Immature natural killer cell (primary cell): ENCODE results near the gene CD99. TPM values are rescaled to one million over a fixed set of nuclear protein-coding genes. Genes with fewer than 3 reads are reported as not detected.
"Not testable (repeated sequence)": the region's sequence is repeated elsewhere in the genome, so short reads cannot be mapped to it uniquely, and the experiment has no call there.

Experiments used
- DNase-seq, 3 donors: peaks; one replicate each; pipeline ENCODE4 v3.0.0; 2022; ENCODE audit warnings: mixed read lengths in 1 of 3
- H3K27ac Mint-ChIP-seq, 6 donors: one replicate each; pipeline ENCODE4 v1.8.0; 2020; ENCODE audit warnings: mixed read lengths in 6 of 6, mild to moderate bottlenecking in 5 of 6, inconsistent platforms in 4 of 6, moderate library complexity in 3 of 6
- H3K27me3 Mint-ChIP-seq, 3 donors: one replicate each; pipeline ENCODE4 v1.8.0; 2020 to 2021; ENCODE audit warnings: low read depth in 3 of 3, mild to moderate bottlenecking in 3 of 3, mixed read lengths in 3 of 3, moderate library complexity in 3 of 3, inconsistent platforms in 1 of 3
- H3K36me3 Mint-ChIP-seq, 3 donors: one replicate each; pipeline ENCODE4 v1.8.0; 2020; ENCODE audit warnings: mixed read lengths in 3 of 3, inconsistent platforms in 2 of 3, mild to moderate bottlenecking in 2 of 3
- H3K4me1 Mint-ChIP-seq, 2 donors: one replicate each; pipeline ENCODE4 v1.8.0; 2020; ENCODE audit warnings: inconsistent platforms in 2 of 2, mild to moderate bottlenecking in 2 of 2, mixed read lengths in 2 of 2, moderate library complexity in 1 of 2
- H3K4me3 Mint-ChIP-seq, 5 donors: one replicate each; pipeline ENCODE4 v1.8.0; 2020; ENCODE audit warnings: mild to moderate bottlenecking in 5 of 5, mixed read lengths in 5 of 5, inconsistent platforms in 3 of 5, moderate library complexity in 3 of 5
- H3K9me3 Mint-ChIP-seq, 6 donors: one replicate each; pipeline ENCODE4 v1.8.0; 2020; ENCODE audit warnings: mild to moderate bottlenecking in 6 of 6, mixed read lengths in 6 of 6, inconsistent platforms in 4 of 6, moderate library complexity in 3 of 6
- polyA plus RNA-seq, 3 donors: library from polyadenylated mRNA; unstranded; fragments of 300-500 nt; fragmentation: Illumina TruSeq; gene quantifications; one replicate each; pipeline ENCODE4 v1.2.3, GENCODE V29; 2021

CD99 gene
- polyA plus RNA-seq, 3 donors from 2014 or later, result 479 to 672 (median 543) TPM

DNA sequence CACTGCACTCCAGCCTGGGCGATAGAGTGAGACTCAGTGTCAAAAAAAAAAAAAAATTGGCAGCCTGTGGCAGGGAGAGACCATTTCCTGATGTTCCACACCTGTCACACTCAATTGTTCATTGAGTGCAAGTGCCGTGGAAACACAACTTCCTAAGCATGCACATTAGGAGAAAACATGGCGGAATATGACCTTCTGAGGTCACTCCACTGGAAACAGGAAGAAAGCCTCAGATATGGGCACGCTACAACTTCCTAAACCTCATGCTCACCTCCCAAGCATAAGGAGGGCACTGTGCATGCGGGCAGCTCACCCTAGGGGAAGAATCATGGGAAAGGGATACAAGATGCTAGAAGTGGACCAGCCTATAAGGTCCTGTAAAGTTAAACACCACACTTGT is 28.5 kb upstream of the CD99 start:
- no peaks in the 10 kb centered on the region for H3K36me3 Mint-ChIP-seq
- H3K4me1 Mint-ChIP-seq, result no peaks in the 10 kb centered on the region
- H3K27ac Mint-ChIP-seq, result no peak overlapping the region
- no peak overlapping the region for H3K4me3 Mint-ChIP-seq
- DNase-seq, result no peak
- H3K27me3 Mint-ChIP-seq, result peaks cover 0 to 2% (median 1%) of the 10 kb centered on the region in 3 donors
- no peaks in the 10 kb centered on the region for H3K9me3 Mint-ChIP-seq

DNA sequence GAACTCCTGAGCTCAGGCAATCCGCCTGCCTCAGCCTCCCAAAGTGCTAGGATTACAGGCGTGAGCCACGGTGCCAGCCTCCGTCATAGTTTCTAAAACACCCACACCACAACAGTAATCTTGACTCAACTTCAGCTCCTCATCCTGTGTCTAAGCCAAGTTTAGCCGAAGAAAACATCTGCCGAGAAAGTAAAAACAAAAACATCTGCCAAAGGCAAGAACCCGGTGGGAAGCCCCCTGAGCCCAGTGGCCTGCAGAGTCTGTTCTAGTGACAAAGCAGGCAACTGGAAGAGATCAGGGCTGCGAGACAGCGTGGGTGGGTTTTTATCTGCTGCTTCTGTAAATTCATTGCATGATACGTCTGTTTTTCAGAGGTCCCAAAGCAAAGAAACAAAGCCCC is 26.6 kb upstream of the CD99 start:
- no peaks in the 10 kb centered on the region for H3K4me1 Mint-ChIP-seq
- peaks cover 0 to 2% (median 1%) of the 10 kb centered on the region in 3 donors for H3K27me3 Mint-ChIP-seq
- DNase-seq, result no peak
- H3K4me3 Mint-ChIP-seq, result no peak overlapping the region
- no peaks in the 10 kb centered on the region for H3K9me3 Mint-ChIP-seq
- peaks cover 0 to 3% (median 0%) of the 10 kb centered on the region in 3 donors for H3K36me3 Mint-ChIP-seq
- no peak overlapping the region for H3K27ac Mint-ChIP-seq

DNA sequence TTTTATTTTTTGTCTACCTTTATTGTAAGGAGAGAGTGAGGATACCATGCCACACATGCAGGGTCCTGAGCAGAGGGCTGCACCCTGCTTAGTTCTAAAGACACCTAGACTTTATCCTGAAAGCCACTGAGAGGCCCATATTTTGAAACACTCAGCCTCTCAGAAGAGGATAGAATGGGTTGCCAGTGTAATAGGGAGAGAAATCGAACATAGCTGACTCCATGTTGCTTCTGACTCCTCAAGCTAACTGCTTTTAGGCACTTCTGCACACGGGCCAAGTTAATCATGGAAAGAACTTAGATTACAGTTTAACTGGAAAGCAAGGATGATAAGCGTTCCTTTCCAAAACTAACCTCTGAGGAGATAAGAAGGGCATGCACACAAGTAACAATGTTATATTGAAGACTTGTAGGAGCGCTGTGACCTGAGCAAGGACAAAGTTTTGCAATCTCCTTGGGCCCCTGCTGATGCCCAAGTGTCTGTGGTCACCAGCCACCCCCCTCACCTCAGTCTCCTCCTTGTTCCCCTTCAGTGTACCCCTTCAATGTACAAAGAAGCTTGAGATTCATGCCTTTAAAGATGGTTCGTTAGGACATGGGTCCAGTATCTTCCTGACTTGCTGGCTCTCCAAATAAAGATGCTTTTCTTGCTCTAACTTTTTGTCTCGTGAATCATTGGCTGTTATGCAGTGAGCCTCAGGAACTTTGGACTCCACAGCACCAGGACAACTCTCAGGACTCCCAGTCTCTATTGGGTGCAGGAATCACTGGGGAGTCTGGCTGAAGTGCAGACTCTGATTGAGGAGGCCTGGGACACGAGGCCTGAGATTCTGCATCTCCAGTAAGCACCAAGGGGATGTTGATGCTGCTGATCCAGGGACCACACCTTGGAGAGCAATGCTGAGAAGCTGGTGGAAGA is 25.4 kb upstream of the CD99 start:
- Mint-ChIP-seq H3K36me3 (peaks cover 0 to 3% (median 0%) of the 10 kb centered on the region in 3 donors), H3K4me1 (no peaks in the 10 kb centered on the region), H3K27me3 (peaks cover 0 to 2% (median 1%) of the 10 kb centered on the region in 3 donors), H3K27ac (peak overlapping the region in 1 of 6 donors; percentile 25), H3K9me3 (no peaks in the 10 kb centered on the region), H3K4me3 (no peak overlapping the region)
- no peak for DNase-seq

DNA sequence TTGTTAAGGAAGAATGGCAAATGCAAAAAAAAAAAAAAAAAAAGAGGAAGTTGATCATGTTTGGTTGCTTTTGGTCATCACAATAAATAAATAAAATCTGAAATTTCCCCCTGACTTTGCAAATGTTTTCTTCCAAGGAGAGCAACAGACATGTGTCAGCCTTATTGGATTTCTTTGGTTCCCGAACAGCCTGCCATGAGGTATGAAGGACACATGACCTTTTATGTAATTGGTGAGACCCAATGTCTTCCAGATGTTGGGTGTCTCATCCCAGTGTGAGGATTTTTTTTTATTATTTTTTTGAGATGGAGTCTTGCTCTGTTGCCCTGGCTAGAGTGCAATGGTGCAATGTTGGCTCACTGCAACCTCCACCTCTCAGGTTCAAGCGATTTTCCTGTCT is 24.6 kb upstream of the CD99 start:
- no peak for DNase-seq
- H3K27me3 Mint-ChIP-seq, result peaks cover 0 to 2% (median 1%) of the 10 kb centered on the region in 3 donors
- no peak overlapping the region for H3K4me3 Mint-ChIP-seq
- no peaks in the 10 kb centered on the region for H3K9me3 Mint-ChIP-seq
- H3K27ac Mint-ChIP-seq, result no peak overlapping the region
- peaks cover 0 to 3% (median 0%) of the 10 kb centered on the region in 3 donors for H3K36me3 Mint-ChIP-seq
- no peaks in the 10 kb centered on the region for H3K4me1 Mint-ChIP-seq

DNA sequence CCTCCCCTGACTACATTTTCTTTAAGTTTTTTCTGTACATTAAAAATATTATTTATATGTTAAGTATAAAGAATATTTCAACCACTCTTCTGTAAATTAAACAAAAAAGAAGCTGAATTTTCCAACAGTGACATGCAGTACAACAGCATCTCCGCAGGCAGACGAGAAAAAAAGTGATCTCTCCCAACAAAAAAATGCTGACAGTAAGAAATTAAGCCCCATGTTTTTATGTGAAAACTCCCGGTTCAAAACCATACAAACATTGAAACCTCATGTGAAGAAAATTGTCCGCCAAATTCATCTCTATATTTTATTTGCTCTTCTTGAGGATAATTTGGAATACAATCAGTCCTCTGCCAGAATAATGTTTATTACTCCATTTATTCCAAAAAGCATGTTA is 20.1 kb upstream of the CD99 start:
- Mint-ChIP-seq H3K36me3 (peaks cover 0 to 8% (median 0%) of the 10 kb centered on the region in 3 donors), H3K4me1 (no peaks in the 10 kb centered on the region), H3K27ac (no peak overlapping the region), H3K27me3 (peaks cover 0 to 2% (median 0%) of the 10 kb centered on the region in 3 donors), H3K4me3 (no peak overlapping the region), H3K9me3 (no peaks in the 10 kb centered on the region)
- DNase-seq, result no peak

DNA sequence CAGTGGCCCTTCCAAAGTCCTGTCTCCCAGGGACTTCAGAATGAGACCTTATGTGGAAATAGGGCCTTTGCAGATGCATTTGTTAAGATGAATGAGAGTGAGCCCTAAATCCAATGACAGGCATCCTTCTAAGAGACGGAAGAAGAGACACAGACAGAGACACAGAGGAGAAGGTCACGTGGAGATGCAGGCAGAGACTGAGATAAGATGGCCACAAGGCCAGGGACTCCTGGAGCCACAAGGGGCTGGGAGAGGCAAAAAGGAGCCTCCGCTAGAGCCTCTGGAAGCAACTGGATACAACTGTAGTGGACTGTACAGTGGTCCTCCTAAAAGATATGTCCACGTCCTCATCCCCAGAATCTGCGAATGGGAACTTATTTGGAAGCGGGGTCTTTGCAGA is 19.0 kb upstream of the CD99 start:
- no peak for DNase-seq
- H3K4me1 Mint-ChIP-seq, result no peaks in the 10 kb centered on the region
- H3K4me3 Mint-ChIP-seq, result no peak overlapping the region
- H3K36me3 Mint-ChIP-seq, result peaks cover 0 to 8% (median 0%) of the 10 kb centered on the region in 3 donors
- no peaks in the 10 kb centered on the region for H3K9me3 Mint-ChIP-seq
- H3K27me3 Mint-ChIP-seq, result no peaks in the 10 kb centered on the region
- no peak overlapping the region for H3K27ac Mint-ChIP-seq

DNA sequence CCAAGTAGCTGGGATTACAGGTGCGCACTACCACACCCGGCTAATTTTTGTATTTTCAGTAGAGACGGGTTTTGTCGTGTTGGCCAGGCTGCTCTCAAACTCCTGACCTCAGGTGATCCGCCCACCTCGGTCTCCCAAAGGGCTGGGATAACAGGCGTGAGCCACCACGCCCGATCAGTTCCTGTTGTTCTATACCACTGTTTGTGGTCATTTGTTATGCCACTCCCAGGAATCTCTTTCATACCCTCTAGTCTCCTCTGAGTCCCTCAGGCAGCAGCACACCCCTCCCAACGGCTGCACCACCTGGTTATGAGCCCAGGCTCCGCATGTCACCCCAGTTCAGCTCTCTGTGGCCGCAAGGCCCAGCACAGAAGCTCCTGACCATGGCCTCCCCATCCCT is 17.5 kb upstream of the CD99 start:
- peaks cover 0 to 8% (median 0%) of the 10 kb centered on the region in 3 donors for H3K36me3 Mint-ChIP-seq
- H3K9me3 Mint-ChIP-seq, result no peaks in the 10 kb centered on the region
- no peaks in the 10 kb centered on the region for H3K27me3 Mint-ChIP-seq
- H3K4me3 Mint-ChIP-seq, result no peak overlapping the region
- H3K4me1 Mint-ChIP-seq, result no peaks in the 10 kb centered on the region
- DNase-seq, result no peak
- H3K27ac Mint-ChIP-seq, result no peak overlapping the region

DNA sequence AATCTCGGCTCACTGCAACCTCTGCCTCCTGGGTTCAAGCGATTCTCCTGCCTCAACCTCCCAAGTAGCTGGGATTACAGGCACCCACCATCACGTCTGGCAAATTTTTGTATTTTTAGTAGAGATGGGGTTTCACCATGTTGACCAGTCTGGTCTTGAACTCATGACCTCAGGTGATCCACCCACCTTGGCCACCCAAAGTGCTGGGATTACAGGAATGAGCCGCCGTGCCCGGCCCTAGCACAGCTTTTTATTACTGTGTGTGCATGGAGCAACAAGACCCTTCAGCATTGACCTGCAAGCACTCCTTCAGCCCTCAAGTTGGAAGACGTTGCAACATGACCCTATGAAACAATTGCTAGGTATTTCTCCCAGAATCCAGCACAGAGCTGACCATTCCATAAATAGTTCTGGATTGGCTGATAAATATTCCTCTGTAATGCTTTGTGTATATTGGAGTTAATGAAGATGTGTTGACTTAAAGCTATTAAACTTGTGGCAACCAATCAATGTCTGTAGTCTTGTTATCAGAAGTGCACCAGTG is 15.4 kb upstream of the CD99 start:
- H3K4me3 Mint-ChIP-seq, H3K4me1 Mint-ChIP-seq, H3K36me3 Mint-ChIP-seq, H3K27ac Mint-ChIP-seq, H3K9me3 Mint-ChIP-seq, DNase-seq, H3K27me3 Mint-ChIP-seq: not testable (repeated sequence)

DNA sequence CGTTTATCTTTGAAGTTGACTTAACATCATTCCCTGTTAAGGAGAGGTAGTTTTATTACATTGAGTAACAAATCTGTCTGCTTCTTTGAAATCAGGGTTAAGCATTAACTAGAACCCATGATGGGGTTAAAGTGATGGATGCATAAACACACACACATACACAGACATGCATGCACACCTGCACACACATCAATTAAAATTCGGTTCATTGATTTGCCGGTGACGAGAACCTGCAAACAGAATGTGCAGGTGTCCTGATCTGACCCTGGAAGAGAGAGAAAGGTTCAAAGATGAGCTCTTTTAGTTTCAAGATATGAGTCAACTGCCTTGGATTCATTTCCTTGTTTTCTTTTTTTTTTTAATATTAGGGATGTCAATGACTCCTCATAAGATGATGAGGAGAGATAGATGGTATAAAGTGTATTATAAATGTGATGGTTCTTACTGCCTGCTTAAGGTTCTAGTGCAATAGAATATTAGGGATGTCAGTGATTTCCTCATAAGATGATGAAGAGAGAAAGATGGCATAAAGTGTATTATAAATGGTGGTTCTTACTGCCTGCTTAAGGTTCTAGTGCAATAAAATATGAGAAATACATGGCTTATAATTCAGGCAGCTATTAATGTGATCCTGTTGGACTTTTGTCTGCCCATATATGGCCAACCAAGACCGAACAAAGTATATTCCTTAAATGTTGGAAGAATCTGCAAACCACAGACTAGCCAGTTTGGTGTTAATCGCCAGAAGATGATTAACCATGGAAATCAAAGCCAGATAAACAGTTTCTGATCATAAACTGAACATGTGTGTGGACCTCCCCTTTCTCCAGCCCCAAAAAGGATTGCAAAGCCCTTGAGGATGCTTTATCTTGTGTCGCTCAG is 14.1 kb upstream of the CD99 start:
- H3K4me1 Mint-ChIP-seq, result no peaks in the 10 kb centered on the region
- H3K9me3 Mint-ChIP-seq, result no peaks in the 10 kb centered on the region
- no peak overlapping the region for H3K27ac Mint-ChIP-seq
- DNase-seq, result no peak
- no peak overlapping the region for H3K4me3 Mint-ChIP-seq
- peaks cover 0 to 2% (median 2%) of the 10 kb centered on the region in 3 donors for H3K27me3 Mint-ChIP-seq
- peaks cover 0 to 6% (median 0%) of the 10 kb centered on the region in 3 donors for H3K36me3 Mint-ChIP-seq

DNA sequence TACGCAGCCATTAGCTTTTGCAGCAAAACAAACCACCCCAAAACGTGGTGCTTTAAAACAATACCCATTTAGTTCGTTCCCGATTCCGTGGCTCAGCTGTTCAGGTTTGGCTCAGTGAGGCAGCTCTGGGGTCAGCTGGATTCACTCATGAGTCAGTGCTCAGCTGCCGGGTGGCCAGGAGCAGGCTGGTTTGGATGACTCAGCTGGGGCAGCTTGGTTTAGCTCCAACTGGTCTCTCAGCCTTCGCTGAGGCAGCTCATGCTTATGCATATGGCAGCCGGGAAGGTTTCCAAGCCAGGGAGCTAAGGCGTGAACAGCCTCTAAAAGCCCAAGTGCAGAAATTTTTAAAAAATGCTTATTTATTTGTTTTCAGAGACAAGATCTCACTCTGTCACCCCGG is 13.3 kb upstream of the CD99 start:
- H3K27ac Mint-ChIP-seq, result no peak overlapping the region
- peaks cover 0 to 4% (median 0%) of the 10 kb centered on the region in 3 donors for H3K36me3 Mint-ChIP-seq
- no peak for DNase-seq
- H3K4me3 Mint-ChIP-seq, result no peak overlapping the region
- peaks cover 0 to 2% (median 2%) of the 10 kb centered on the region in 3 donors for H3K27me3 Mint-ChIP-seq
- no peaks in the 10 kb centered on the region for H3K9me3 Mint-ChIP-seq
- H3K4me1 Mint-ChIP-seq, result no peaks in the 10 kb centered on the region

DNA sequence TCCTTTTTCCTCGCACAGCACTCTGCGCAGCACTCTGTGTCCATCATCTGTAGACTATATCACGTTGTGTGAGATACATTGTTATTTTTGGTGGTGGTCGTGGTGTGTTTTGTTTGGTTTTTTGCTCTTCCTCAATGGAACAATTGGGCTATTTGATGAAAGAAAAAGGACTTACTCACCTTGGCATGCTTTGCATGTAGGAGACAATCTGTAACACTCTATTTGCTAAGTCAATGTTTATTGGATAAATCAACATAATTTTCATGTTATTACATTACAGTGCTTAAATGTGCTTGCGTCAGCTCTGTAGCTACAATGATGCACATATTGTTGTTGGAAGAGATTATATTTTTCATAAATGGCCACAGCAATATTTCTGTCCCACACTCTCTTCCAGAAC is 12.5 kb upstream of the CD99 start:
- no peak overlapping the region for H3K4me3 Mint-ChIP-seq
- H3K9me3 Mint-ChIP-seq, result no peaks in the 10 kb centered on the region
- peaks cover 0 to 4% (median 0%) of the 10 kb centered on the region in 3 donors for H3K36me3 Mint-ChIP-seq
- H3K27ac Mint-ChIP-seq, result no peak overlapping the region
- H3K4me1 Mint-ChIP-seq, result no peaks in the 10 kb centered on the region
- no peak for DNase-seq
- H3K27me3 Mint-ChIP-seq, result peaks cover 2% of the 10 kb centered on the region in 3 donors

DNA sequence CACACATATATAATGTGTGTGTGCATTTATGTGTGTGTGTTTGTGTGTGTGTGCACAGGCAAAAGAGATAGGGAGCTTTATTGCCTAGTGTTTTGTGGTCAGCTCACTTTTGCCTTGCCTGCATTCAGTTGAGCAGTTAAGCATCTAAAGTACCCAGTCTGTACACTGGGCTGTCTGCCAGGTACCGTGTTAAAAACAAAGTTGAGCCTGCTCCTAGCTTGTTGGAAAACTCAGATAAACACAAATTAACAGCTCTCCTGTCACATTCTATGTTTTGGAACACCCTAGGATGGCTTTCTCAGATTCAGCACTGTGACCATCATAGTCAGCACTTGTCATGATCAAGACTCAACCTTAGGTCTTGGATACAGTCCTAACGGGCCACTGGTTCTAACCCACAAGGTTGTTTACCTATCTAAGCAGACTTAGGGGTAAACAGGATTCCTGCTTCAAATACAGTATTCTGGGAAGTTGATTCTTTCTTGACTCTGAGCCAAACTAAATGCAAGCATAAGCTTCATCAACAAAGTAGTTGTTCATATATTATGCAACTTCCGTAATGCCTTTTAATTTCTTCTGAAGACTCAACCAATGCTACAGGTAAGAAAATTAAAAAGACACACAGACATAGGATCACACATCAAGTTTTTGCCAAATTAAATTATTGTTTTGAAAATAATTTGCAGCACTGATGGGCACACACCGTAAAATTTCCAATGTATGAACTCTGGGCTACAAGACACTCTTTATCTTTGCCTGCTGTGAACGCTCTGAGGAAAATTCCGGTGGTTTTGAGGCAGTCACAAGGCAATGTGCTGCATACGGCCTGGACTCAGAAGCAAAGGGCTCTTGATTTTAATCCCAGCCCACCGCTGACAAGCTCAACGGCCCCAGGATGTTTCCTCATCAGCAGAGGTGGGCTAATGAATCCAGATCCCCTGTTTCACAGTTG is 11.3 kb upstream of the CD99 start:
- Mint-ChIP-seq H3K36me3 (peaks cover 0 to 4% (median 0%) of the 10 kb centered on the region in 3 donors), H3K27ac (no peak overlapping the region), H3K4me3 (no peak overlapping the region), H3K4me1 (no peaks in the 10 kb centered on the region), H3K9me3 (no peaks in the 10 kb centered on the region), H3K27me3 (peaks cover 2% of the 10 kb centered on the region in 3 donors)
- DNase-seq, result no peak
